Fibroblast of upper back skin (primary cell): ENCODE data around the gene FGF3.

Source experiments
- DNase-seq: peaks from one replicate; pipeline ENCODE4 v3.0.0-alpha.2; 2013

The FGF3 gene

DNA sequence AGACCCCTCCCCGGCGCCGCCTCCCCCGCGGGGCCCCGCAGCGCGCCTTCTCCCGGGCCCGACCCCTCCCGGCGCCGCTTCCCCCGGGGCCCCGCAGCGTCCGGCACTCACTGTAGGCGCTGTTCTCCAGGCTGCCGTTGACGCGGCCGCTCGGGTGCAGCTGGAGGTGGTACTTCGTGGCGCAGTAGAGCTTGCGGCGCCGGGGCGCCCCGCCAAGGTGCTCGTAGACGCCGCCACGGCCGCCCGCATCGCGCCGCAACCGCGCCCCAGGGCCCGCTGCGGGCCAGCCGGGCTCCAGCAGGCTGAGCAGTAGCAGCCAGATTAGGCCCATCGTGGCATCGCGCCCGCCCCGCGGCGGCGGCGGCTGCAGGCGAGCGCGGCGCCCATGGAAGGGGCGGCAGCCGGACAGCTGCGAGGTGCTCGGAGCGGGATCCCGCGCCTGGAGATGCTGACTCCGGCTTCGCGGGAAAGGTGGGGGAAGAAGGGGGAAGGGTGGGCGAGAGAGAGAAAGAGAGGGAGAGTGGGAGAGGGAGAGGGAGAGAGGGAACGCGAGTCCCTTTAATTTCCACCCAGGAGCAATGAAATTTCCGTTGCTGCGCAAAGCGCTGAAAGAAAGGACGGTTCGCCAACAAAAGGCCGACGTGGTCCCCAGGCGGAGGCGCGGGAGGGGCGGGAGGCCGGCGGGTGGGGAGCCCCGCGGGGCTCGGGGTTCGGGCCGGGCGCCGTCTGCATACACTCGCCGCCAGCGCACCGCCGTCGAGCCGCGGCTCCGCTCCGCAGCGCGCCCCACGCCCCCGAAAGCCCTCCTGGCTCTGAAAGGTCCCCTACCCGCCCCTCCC lies at the start of gene FGF3:
TSS of gene FGF3 (minus strand) at position 814 of the 839 bp plus-strand sequence. CDS start at position 331, 483 bp downstream.
- DNase-seq = no peak

- DNase-seq = no peak
Measured at GRCh38 chr11:69868871-69869270, 49.7 kb upstream of the FGF3 start.

DNA sequence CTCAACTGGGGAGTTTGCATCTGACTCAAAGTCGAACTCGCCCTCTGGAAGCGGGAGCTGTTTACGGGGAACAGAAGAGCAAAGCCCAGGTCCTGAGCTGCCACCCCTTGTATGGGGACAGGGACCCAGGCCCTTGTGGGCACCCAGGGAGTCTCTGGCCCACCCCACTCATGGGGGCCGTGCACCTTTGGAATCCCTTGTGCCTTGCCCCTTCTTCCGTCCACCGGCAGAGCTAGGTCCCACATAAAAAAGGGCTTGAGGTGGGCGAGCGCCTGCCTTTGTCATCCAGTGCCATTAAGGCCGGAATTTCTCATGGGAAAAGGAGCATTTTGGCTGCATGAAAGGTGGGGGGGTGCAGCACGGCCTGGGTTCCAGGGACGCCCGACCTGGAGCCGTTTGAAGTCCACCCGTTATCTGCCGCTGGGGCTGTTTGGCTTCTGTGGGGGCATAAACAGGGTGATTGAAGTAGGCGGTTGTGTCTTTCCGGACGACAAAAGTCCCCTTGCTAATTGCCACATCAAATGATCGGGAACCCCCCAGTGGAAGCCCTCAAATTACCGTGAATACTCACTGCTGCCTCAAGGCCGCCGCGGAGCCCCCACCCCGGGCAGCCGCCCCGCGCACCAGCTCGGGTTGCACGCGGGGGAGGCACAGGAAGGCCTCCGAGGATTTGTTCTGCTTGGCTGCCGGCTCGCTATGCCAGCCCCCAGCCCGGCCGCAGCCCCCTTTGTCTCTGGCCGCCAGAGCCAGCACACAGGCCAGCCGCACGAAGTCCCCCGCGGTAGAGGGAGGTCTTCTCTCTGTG lies 49.0 kb upstream of the FGF3 start:
- DNase-seq = no peak

- DNase-seq = no peak
Measured at GRCh38 chr11:69867076-69868005, 48.1 kb upstream of the FGF3 start.

GRCh38 chr11:69866648-69867047 lies 47.4 kb upstream of the FGF3 start:
- no peak for DNase-seq

GRCh38 chr11:69865707-69866106 lies 46.5 kb upstream of the FGF3 start:
- no peak for DNase-seq

DNA sequence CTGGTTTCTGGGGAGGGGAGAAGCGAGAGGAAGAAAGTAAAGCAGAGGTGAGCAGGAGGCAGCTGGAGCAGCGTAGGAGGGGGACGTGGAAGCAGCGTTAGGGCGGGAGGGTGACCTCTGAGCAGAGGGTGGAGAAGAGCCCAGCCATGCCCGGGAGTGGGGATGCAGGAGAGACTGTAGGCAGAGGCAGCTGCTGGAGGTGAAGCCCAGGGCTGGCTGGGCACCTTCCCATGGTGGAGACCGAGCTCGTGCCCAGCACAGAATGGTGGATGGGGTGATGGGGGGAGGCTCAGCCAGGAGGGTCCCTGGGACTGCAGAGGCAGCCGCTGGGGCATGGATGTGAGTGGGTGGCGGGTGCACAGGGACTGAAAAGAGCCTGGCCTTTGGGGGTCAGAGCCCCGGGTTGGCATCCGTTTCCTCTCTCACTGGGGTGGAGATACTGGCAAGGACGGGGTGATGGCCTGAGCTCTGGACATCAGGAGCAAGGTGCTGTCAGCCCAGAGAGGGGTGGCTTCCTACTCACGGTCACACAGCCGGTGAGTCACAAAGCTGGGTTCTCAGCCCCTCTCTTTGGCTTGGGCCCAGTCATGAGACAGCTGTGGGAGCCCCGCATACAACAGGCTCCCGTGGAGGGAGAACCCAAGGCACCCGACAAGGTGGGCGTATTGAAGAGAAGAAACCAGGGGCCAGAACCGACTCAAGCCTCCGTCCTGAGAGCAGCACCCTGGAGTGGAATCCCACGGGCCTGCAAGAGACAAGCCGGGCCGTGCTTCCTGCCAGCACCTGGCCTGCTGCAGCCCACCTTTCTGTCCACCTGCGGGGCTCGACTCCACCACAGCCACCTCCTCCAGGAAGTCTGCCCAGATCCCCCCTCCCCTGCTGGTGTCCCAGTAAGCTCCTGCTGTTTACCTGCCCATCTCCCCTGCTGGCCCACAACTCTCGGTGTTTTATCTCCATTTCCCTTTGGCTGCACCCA lies 45.8 kb upstream of the FGF3 start:
- no peak for DNase-seq

DNA sequence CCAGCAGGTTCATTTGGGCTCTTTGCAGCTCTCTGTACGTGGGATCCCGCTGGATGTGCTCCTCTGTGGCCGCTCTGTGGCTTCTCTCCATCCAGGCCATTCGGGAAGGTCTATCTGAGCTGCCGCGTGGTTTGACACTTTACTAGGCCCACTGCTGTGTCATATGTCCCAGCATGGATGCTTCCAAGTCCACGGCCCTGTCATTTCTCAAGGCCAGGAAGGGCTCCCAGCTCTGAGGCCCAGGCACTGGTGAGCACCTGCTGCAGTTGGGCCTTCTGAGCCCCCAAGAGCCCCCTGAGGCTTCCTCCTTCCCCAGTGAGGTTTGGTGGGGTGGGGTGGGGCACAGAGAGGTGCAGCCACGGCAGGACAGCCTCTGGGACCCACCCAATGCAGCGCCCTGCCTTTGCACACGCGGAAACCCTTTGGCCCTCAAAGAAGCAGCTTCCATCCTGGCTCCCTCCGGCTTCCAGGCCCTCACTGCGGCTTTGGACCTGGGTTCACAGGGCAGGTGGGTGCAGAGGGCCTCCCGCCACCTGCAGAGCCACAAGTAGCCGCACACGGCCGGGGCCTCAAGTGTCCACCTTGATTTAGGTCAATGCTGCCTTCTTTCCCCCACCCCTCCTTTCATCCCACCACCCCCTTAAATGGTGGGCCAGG lies 44.5 kb upstream of the FGF3 start:
- no peak for DNase-seq

DNA sequence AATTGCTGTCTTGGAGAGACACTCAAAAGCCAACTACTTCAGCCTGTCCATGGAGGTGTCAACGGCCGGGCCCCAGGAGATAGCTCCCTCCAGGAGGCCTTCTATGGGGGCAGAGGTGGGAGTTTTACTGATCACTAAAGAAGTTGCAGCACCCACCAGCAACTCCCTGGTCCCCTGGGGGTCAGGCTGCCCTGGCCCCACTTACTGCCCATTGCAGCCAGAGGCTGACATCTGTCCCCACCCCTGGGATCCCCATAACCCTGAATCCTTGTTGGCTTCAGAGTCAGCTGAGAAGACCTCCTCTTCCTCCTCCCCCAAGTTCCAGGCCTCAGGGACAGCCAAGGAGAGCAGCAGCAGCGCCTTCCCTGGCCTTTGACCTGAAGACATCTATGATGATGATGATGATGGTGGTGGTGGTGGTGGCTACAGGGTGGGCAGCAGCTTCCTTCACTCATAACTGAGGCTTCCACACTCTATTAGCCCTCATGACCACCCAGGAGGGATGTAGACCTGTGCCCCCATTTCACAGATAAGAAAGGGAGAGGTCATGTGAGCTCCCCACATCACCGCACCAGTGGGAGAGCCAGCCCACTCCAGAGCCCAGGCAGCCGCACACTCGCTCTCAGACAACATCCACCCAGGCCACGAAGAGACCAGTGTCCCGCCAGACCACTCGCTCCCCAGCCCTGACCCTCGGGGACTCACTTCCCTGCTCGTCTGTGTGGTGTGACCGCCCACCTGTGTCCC lies 43.8 kb upstream of the FGF3 start:
- no peak for DNase-seq

DNA sequence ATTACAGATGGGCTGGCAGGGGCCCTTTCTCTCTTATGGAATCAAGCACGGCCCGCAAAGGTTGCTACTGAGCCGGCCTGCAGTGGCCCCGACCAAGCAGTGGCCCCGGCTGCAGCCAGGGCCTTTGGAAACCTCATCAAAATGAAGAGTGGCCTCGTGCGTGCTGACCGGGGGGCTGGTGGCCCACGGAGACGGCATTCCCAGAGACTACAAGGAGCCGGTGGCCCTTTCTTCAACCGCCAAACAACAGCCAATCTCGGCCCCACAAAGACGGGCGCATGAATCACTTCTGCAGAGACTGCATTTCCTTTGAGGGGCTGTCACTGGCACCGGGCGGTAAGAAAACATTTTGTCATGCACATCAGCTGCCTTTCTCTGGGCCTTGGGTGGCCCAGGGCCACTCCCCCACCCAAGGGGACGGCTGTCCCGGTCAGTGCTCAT lies 43.1 kb upstream of the FGF3 start:
- no peak for DNase-seq

DNA sequence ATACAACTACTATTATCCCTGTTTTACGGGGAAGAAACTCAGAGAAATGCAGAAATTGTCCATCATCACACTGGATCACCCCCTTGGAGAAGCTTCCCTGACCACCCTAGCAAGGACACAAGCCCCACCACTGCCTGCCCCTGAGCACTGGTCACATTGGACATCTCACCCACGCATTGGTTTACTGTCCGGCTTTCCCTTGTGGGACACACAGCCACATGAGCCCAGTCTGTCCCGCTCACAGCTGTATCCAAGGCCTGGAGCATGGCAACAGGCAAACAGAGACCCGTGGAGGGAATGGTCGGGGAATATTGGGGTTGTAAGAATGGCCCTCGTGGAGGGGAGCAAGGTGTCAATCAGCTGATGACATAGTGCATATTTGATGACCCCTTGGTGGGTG lies 42.7 kb upstream of the FGF3 start:
- DNase-seq = no peak

DNA sequence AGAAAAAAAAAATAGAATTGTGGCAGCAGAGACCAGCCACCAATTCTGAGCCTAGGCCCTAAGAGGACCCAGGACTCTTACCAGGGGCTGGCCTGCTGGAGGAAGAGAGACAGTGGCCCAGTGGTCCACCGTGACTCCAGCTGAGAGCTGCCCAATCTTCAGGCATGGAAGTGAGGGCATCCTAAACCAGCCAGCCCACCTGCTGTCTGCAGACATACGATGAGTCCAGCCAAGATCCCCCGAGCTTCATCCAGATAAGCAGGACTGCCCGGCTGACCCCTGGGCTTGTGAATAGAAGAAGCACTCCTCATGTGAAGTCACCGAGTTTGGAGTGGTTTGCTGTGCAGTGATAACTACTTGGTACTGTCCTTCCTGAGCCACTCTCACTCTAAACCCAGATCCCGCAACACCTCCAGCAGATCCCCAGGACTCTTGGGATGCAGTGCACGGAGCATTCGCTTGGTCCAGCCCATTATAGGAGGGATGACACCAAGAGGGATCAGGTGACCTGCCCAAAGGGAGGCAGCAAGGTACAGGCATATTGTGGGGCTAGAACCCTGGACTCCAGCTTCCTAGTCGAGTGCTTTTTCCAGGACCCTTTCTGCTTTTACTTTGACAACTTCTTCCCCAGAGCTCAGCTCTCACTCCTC lies 41.7 kb upstream of the FGF3 start:
- no peak for DNase-seq

GRCh38 chr11:69860244-69860643 lies 41.0 kb upstream of the FGF3 start:
- DNase-seq = no peak

GRCh38 chr11:69859275-69859934 lies 40.2 kb upstream of the FGF3 start:
- no peak for DNase-seq

DNA sequence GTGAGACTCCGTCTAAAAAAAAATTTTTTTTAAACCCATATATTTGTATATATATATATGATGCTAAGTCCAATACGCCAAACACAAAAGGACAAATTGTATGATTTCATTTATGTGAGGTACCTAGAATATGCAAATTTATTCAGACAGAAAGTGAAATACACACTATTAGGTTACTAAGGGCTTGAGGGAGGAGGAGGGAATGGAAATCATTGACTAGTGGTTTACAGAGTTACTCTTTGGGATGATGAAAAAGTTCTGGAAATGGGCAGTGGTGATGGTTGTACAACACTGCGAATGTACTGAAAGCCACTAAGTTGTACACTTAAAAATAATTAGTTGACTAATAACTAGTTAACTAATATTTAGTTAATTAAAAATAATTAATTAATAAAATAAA lies 36.2 kb upstream of the FGF3 start:
- no peak for DNase-seq

DNA sequence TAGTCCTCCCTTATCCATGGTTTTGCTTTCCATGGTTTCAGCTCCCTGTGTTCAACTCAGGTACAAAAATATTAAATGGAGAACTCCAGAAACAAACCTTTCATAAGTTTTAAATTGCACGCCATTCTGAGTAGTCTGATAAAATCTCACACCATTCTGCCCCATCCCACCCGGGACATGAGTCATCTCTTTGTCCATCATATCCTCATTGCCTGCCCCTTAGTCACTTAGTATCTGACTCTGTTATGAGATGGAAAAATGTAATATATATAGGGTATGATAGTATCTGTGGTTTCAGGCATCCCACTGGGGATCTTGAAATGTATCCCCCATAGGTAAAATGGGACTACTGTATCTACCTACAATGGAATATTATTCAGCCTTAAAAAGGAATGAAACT lies 35.5 kb upstream of the FGF3 start:
- peak; percentile 64 for DNase-seq

DNA sequence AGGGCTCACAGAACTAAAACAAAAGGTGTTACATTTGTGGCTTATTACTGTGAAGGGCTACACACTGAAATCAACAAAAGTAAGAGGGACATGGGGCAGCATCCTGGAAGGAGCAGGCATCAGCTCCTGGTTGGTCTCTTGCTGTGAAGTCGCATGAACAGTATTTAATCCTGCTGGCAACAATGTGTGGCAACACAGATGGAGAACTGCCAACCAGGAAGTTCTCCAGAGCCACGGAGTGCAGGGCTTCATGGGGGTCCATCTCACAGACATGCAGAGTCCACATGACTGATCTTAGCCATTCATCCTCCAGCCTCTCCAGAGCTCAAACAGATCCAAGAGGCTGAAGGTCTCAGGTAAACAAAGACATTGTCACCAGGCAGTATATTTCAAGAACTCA lies 32.8 kb upstream of the FGF3 start:
- no peak for DNase-seq

DNA sequence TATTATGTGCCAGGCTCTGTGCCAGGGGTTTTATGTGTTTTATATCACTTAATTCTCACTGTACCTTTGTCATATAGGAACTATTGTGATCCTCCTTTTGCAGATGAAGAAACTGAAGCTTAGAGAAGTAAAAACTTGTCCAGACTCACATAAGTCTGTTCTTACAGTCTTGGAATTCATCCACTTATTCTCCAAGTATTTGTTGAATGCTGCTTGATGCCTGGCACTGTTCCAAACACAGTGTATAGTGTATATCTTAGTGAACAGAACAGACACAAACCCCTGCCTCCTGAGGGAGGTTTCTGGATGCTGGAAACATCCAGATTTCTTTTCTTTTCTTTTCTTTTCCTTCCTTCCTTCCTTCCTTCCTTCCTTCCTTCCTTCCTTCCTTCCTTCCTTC lies 29.0 kb upstream of the FGF3 start:
- peak; percentile 51 for DNase-seq

GRCh38 chr11:69844396-69844795 lies 25.2 kb upstream of the FGF3 start:
- DNase-seq = no peak
